GM23248 (cell line): ENCODE measurements around the gene TARS1.

Experiments
- EZH2 ChIP-seq: fragments of 200-600 bp; sonication (generic); IDR thresholded peaks from 2 replicates; pipeline ENCODE4 v1.6.1; 2018; ENCODE audit warnings: antibody characterized with exemption, mild to moderate bottlenecking; ENCODE audit not compliant: insufficient read depth, poor library complexity, severe bottlenecking
- EZH2phosphoT487 ChIP-seq: fragments of 200-600 bp; sonication (generic); IDR thresholded peaks from 2 replicates; pipeline ENCODE4 v1.6.1; 2018; ENCODE audit warnings: antibody characterized with exemption, moderate library complexity, mild to moderate bottlenecking, low read depth; ENCODE audit not compliant: insufficient read depth

DNA sequence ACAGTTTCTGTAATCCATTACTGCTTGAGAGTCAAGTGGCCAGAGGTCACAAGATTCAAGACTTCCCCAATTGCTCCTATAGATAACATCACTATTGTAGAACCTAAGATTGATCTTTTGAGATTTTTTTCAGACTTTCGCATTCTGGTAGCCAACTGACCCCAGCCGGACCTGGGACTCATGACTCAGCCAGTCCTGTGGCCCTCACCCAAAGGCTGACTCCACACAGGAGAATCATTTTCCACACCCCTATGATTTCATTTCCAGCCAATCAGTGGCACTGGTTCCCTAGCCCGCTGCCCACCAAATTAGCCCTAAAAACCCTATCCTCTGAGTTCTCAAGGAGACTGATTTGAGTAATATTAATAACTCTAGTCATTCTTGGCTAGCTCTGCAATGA, 36.2 kb downstream of the TARS1 start:
- no peak for TF ChIP-seq EZH2phosphoT487
- TF ChIP-seq EZH2: no peak
